GM12891 (cell line): ENCODE measurements around the gene NECAB3.

Experiments
- POLR2A ChIP-seq: IDR thresholded peaks from 2 replicates; pipeline ENCODE4 v1.6.1; 2011; ENCODE audit warnings: low read depth, low read length, control low read depth
- TAF1 ChIP-seq: IDR thresholded peaks from 2 replicates; pipeline ENCODE4 v1.6.1; 2011; ENCODE audit warnings: low read depth, low read length, control low read depth

GRCh38 chr20:33686984-33687366, 12.7 kb upstream of the NECAB3 start:
- TF ChIP-seq POLR2A: no peak
- TF ChIP-seq TAF1: no peak
